NCI-H2196 treated with DMSO at 0.1 percent for 48 hours (cell line): Measurements from ENCODE around the gene FAM20C.
"Not testable (repeated sequence)": the region's sequence is repeated elsewhere in the genome, so short reads cannot be mapped to it uniquely, and the experiment has no call there.

Experiments used
- DNase-seq: peaks from one replicate; lab custom pipeline; 2025; ENCODE audit not compliant: unreplicated experiment; lab: John Stamatoyannopoulos, UW

The FAM20C gene

GRCh38 chr7:289209-289755, 96.9 kb downstream of the FAM20C start:
- DNase-seq = no peak

GRCh38 chr7:289756-290553, 97.6 kb downstream of the FAM20C start, which contains the start of gene FOXL3:
Gene FOXL3, plus strand, starts transcription at chr7:290170. Its CDS starts 0 bp downstream, at chr7:290170.
- DNase-seq = no peak

- DNase-seq = no peak
These were observed 98.4 kb downstream of the FAM20C start for GRCh38 chr7:290554-291372.

- no peak for DNase-seq
These were observed 99.2 kb downstream of the FAM20C start for GRCh38 chr7:291373-292092.

DNA sequence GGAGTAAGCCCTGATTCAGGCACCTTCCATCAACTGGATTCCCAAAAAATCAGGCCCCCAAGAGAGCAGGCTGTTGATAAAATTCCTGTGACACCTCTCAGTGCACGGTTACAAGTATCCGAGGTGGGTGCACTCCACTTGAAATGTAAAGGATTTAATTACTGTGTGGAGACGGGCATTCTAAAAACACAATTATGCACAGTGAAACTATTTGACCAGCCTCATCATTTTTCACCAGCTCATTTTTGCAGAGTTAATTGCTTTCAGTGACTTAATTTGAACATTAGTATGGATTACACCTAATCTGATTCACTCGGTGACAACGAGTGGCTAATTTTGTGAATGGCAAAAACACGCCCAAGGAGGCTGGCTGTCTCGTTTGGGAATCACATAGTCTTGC, 99.9 kb downstream of the FAM20C start:
- DNase-seq = no peak

DNA sequence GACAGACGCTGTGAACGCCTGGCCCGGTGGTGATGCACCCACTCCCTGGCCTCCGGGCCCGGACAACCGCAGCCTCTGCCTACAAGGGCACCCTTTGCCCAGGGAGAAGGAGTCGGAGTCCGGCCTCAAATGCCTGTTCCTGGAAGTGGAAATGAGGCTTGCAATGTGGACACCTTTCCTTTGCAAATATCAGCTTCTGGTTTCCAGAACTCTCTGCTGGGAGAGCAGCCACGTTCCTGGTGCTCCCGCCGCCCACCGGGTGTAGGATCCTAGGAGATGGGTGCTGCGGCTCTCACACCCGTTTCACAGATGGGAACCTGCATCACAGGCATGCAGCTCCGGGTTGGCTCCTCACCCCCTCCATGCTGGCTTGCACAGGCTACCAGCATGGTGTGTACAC, 100.5 kb downstream of the FAM20C start:
- no peak for DNase-seq

DNA sequence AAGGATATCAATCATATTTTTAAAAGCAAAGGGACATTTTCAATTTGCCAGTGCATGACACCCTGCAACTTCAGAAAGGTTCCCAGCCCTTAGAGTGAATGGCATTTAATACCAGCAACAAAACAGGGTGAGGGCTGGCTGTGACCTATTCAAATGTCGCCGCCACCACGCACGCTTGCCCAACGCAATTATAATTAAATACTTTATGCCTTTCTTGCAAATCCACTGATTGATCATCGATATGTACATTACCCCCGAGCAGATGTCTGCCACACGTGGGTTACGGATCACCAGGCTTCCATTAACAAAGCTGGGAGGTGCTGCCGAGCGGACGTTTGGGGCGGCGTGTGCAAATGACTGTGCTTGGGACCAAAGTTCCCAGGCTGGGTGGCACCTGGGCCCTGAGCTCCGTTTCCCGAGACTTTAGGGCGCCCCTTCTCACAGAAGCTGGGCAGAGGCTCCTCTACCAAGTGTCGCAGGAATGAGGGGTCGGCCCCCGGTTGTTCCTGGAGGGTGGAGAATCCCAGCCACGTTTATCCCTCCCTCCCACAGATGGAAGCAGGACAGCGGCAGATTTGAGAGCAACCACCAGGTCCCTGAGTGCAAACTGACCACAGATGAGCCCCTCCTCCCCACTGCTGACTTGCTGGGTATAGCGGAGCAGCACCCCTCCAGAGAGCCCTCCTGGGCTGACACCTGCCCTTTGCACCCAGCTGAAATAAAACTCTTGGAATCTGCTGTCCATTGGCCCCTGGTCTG, 101.5 kb downstream of the FAM20C start:
- no peak for DNase-seq

DNA sequence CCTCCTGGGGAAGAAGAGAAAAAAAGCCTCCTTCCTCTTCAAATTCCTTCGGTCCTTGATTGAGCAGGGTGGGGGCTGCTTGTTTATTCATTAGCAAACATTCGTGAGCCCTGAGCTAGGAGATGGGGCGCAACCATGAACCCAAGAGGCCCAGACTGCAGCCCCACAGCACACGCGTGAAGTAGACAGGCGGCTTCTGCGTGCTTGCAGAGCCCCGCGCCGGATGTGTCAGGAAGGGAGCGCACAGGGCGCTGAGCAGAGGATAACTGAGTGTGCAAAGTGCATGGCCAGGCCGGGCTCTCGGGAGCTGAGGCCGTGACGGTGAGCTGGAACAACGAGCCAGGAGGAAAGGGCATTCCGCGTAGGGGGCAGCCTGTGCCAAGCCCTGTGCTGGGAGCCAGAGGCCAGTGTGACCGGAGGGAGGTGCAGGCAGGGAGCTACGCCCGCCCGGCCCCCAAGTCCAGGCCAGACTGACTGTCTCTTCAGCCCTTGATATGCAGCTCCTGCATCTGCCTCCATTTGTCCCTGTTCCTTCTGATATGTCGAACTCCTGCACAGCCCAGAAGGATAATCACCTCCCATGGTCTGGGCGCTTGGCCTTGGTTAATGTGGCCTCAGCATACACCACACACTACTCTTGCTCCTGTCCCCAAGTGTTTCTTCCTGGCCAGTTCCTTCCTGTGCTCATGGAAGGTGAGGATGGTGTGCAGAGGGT, 102.2 kb downstream of the FAM20C start:
- DNase-seq = no peak

- DNase-seq = no peak
These were observed 103.1 kb downstream of the FAM20C start for GRCh38 chr7:295155-296154.

GRCh38 chr7:296373-296945, 104.1 kb downstream of the FAM20C start:
- DNase-seq = no peak

DNA sequence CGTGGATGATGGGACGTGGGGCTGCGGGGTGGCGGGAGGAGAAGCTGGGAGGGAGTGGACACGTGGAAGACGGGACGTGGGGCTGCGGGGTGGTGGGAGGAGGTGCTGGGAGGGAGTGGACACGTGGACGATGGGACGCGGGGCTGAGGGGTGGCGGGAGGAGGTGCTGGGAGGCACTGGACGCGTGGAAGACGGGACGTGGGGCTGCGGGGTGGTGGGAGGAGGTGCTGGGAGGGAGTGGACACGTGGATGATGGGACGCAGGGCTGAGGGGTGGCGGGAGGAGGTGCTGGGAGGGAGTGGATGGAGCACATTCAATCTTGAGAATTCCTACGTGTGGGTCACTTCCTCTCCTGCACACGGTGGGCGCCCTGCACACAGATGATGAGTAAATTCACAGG, 104.8 kb downstream of the FAM20C start:
- DNase-seq = not testable (repeated sequence)

GRCh38 chr7:297611-298374, 105.4 kb downstream of the FAM20C start:
- DNase-seq = no peak

- DNase-seq = no peak
These were observed 106.0 kb downstream of the FAM20C start for GRCh38 chr7:298375-298702.

DNA sequence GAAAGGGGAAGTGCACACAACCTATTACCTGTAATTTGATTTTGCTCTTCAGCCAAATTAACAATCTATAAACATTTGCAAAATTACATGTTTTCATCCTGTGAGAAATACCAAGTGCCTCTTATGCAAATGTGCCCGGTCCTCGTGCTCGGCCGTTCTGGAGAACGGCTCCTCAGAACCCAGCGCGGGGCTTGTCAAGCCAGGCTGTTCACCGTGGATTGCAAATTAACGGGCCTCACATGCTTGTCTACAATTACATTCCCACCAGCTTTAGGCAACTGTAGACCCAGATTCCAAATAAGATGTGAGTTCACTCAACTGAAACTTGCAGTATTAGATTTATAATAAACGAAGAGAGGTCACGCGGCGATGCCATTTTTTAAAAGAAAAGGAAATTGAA, 106.4 kb downstream of the FAM20C start:
- DNase-seq = no peak

DNA sequence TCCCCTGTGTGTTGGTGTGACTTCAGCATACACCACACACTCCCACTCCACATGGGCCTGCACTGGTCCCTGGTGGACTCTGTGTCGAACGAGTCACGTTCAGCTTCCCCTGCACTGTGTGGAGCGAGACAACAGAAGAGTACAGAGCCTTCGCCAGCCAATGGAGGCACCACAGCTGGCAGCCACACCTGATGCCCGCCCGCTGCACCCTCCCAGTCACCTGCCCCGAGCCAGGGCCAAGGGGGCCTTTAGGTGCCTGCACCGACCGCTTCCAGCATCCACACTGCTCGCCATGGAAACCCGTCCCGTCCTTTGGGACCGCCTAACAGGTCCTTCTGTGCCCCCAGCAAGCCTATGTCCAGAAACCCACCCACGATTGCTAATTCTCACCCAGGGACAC, 106.8 kb downstream of the FAM20C start:
- no peak for DNase-seq

DNA sequence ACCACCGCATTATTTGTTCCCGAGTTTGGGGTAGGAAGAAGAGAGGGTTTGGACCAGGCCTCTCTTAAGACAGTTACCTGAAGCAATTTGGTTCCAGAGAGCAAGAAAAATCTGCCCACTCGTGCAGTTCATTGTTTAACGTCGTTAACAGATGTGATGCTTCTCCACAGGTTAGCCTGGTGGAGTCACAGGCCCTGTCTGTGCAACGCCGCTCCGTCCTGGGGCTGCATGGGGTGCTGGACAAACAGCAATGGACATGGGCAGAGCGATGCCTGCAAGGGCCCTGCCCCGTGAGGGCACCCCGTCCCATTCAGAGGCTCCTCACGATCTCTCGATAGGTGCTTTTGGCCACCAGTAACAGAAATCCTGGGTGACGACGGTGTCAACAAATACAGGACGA, 107.3 kb downstream of the FAM20C start:
- no peak for DNase-seq

- no peak for DNase-seq
These were observed 107.7 kb downstream of the FAM20C start for GRCh38 chr7:300048-300447.
